WTC11 (cell line): ENCODE measurements around the gene ACTL8.

Experiments
- ATF1 ChIP-seq: sonication (generic); formaldehyde crosslinking; IDR thresholded peaks from 2 replicates; pipeline ENCODE4 v1.8.1; 2023; ENCODE audit warnings: mild to moderate bottlenecking, moderate library complexity, missing genetic modification reagents
- CREM ChIP-seq: sonication (generic); formaldehyde crosslinking; IDR thresholded peaks from 2 replicates; pipeline ENCODE4 v1.8.1; 2022; ENCODE audit warnings: mild to moderate bottlenecking, missing genetic modification reagents, moderate library complexity
- CTCF ChIP-seq: fragments of 200-600 bp; IDR thresholded peaks from 2 replicates; pipeline ENCODE4 v1.8.0; 2022; ENCODE audit warnings: antibody characterized with exemption
- E2F1 ChIP-seq: sonication (generic); formaldehyde crosslinking; IDR thresholded peaks from 2 replicates; pipeline ENCODE4 v1.8.0; 2022; ENCODE audit warnings: mild to moderate bottlenecking, missing genetic modification reagents
- ESRRA ChIP-seq: sonication (generic); formaldehyde crosslinking; IDR thresholded peaks from 2 replicates; pipeline ENCODE4 v1.8.1; 2022; ENCODE audit warnings: mild to moderate bottlenecking, missing genetic modification reagents, borderline replicate concordance
- FOXP1 ChIP-seq: sonication (generic); formaldehyde crosslinking; IDR thresholded peaks from 2 replicates; pipeline ENCODE4 v1.8.0; 2022; ENCODE audit warnings: missing genetic modification reagents, mild to moderate bottlenecking, moderate library complexity, borderline replicate concordance
- GRHL2 ChIP-seq: fragments of 250-450 bp; sonication (Bioruptor Pico); IDR thresholded peaks from 2 replicates; pipeline ENCODE4 v1.8.0; 2022; ENCODE audit warnings: mild to moderate bottlenecking, moderate library complexity; ENCODE audit not compliant: insufficient replicate concordance, severe bottlenecking
- HMGXB4 ChIP-seq: sonication (generic); formaldehyde crosslinking; IDR thresholded peaks from 2 replicates; pipeline ENCODE4 v1.8.1; 2023; ENCODE audit warnings: mild to moderate bottlenecking, moderate library complexity, missing genetic modification reagents
- JUN ChIP-seq: sonication (generic); formaldehyde crosslinking; IDR thresholded peaks from 2 replicates; pipeline ENCODE4 v1.8.0; 2023; ENCODE audit warnings: mild to moderate bottlenecking, missing genetic modification reagents
- MAX ChIP-seq: sonication (generic); formaldehyde crosslinking; IDR thresholded peaks from 2 replicates; pipeline ENCODE4 v1.8.0; 2022; ENCODE audit warnings: mild to moderate bottlenecking, missing genetic modification reagents
- NR2C2 ChIP-seq: sonication (generic); formaldehyde crosslinking; IDR thresholded peaks from 2 replicates; pipeline ENCODE4 v1.8.0; 2022; ENCODE audit warnings: mild to moderate bottlenecking, missing genetic modification reagents
- USF1 ChIP-seq: sonication (generic); formaldehyde crosslinking; IDR thresholded peaks from 2 replicates; pipeline ENCODE4 v1.8.0; 2022; ENCODE audit warnings: mild to moderate bottlenecking, missing genetic modification reagents

- TF ChIP-seq USF1 (CRISPR knock-in tag) (peak; percentile 75; the same call in 1 of the 2 replicates), NR2C2 (CRISPR knock-in tag) (no peak), CTCF (0 out of 2 replicates have a peak, but pooled peaks have one; percentile 19), ESRRA (CRISPR knock-in tag) (no peak), FOXP1 (CRISPR knock-in tag) (peak; percentile 65), JUN (CRISPR knock-in tag) (no peak), HMGXB4 (CRISPR knock-in tag) (no peak), MAX (CRISPR knock-in tag) (peak; percentile 90), GRHL2 (CRISPR knock-in tag) (no peak), E2F1 (CRISPR knock-in tag) (0 out of 2 replicates have a peak, but pooled peaks have one; percentile 31), ATF1 (CRISPR knock-in tag) (no peak), CREM (CRISPR knock-in tag) (no peak)
These were observed 4.0 kb downstream of the ACTL8 start for GRCh38 chr1:17759114-17759513.
